Hepatocyte (in vitro differentiated cells): ENCODE results near the gene CNNM2. TPM values are rescaled to one million over a fixed set of nuclear protein-coding genes. Genes with fewer than 3 reads are reported as not detected.

Experiments used
- DNase-seq: peaks from one replicate; pipeline ENCODE4 v3.0.0-alpha.2; 2016; ENCODE audit warnings: low spot score
- H2AFZ ChIP-seq: fragments of 200-600 bp; sonication (generic); 2 replicates; pipeline ENCODE4 v1.6.0; 2016; ENCODE audit warnings: antibody characterized with exemption, mild to moderate bottlenecking
- H3K27ac ChIP-seq: fragments of 200-600 bp; sonication (generic); 2 replicates; pipeline ENCODE4 v1.5.1; 2016; ENCODE audit warnings: mild to moderate bottlenecking
- H3K27me3 ChIP-seq: fragments of 200-600 bp; sonication (generic); 2 replicates; pipeline ENCODE4 v1.6.1; 2016
- H3K36me3 ChIP-seq: fragments of 200-600 bp; sonication (generic); replicated peaks from 2 replicates; pipeline ENCODE4 v1.5.1; 2016; ENCODE audit warnings: low read depth; ENCODE audit not compliant: insufficient read depth
- H3K4me1 ChIP-seq: fragments of 200-600 bp; sonication (generic); 2 replicates; pipeline ENCODE4 v1.5.1; 2016; ENCODE audit warnings: mild to moderate bottlenecking, moderate library complexity; ENCODE audit not compliant: insufficient read depth
- H3K4me2 ChIP-seq: fragments of 200-600 bp; sonication (generic); 2 replicates; pipeline ENCODE4 v1.6.0; 2016
- H3K4me3 ChIP-seq: fragments of 200-600 bp; sonication (generic); 2 replicates; pipeline ENCODE4 v1.5.1; 2016; ENCODE audit warnings: mild to moderate bottlenecking
- H3K79me2 ChIP-seq: fragments of 200-600 bp; sonication (generic); 2 replicates; pipeline ENCODE4 v1.6.0; 2017; ENCODE audit warnings: mild to moderate bottlenecking
- H3K9me2 ChIP-seq: fragments of 200-600 bp; sonication (generic); replicated peaks from 2 replicates; pipeline ENCODE4 v1.6.0; 2017; ENCODE audit warnings: mild to moderate bottlenecking; ENCODE audit not compliant: insufficient read depth
- H3K9me3 ChIP-seq: fragments of 200-600 bp; sonication (generic); 2 replicates; pipeline ENCODE4 v1.5.1; 2016; ENCODE audit warnings: low read depth, mild to moderate bottlenecking
- H4K20me1 ChIP-seq: fragments of 200-600 bp; sonication (generic); 2 replicates; pipeline ENCODE4 v1.6.0; 2016; ENCODE audit warnings: mild to moderate bottlenecking; ENCODE audit not compliant: insufficient read depth, poor library complexity, severe bottlenecking
- EZH2 ChIP-seq: fragments of 200-600 bp; sonication (generic); IDR thresholded peaks from 2 replicates; pipeline ENCODE4 v1.6.1; 2016; ENCODE audit warnings: antibody characterized with exemption, mild to moderate bottlenecking, borderline replicate concordance
- EZH2phosphoT487 ChIP-seq: fragments of 200-600 bp; sonication (generic); IDR thresholded peaks from one replicate; pipeline ENCODE4 v1.6.1; 2018; ENCODE audit warnings: antibody characterized with exemption, mild to moderate bottlenecking, low read depth, moderate library complexity; ENCODE audit not compliant: unreplicated experiment, severe bottlenecking
- WGBS: methylation state at CpG from one replicate; pipeline ENCODE4 v1.1.6; 2016; ENCODE audit warnings: low lambda C conversion rate; ENCODE audit errors: missing lambda C conversion rate; 5-methylcytosine and 5-hydroxymethylcytosine counted together
- polyA plus RNA-seq: library from polyadenylated mRNA; unstranded; fragments of >200 nt; fragmentation: Nextera tagmentation; extraction: Ambion mirVana; gene quantifications from 2 replicates; pipeline ENCODE4 v1.2.1, GENCODE V29; 2016
- total RNA-seq: library from RNA; depleted of rRNA; stranded (reverse); fragments of >200 nt; gene quantifications from 2 replicates; pipeline ENCODE4 v1.2.3, GENCODE V29; 2014
- TF ChIP-seq, protein P1 (sequence below): fragments of 200-600 bp; sonication (generic); IDR thresholded peaks from 2 replicates; pipeline ENCODE4 v1.5.1; 2016; ENCODE audit warnings: antibody characterized with exemption, mild to moderate bottlenecking; ENCODE audit not compliant: poor library complexity

Gene CNNM2
- total and polyA plus RNA-seq, 2 experiments from 2014 or later: 6.8 to 9.8 TPM

DNA sequence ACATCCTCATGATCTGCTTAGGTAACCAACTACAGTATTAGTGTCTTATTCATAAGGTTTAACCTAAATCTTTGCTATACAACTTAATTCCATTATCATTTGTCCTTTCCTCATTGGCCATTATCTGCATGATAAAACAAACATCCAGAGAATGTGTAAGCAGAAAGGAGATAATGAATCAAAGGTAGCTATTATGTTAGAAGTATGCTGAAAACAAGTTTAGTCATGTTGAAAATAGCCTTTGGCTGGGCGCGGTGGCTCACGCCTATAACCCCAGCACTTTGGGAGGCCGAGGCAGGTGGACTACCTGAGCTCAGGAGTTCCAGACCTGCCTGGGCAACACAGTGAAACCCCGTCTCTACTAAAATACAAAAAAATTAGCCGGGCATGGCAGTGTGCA lies 196.8 kb downstream of the CNNM2 start:
- Histone ChIP-seq H4K20me1 (peaks cover 3% of the 10 kb centered on the region), H3K4me2 (peak overlapping the region; percentile 11), H3K36me3 (no peaks in the 10 kb centered on the region), H3K9me2 (no peaks in the 10 kb centered on the region), H3K27me3 (no peaks in the 10 kb centered on the region), H3K4me1 (peaks cover 18% of the 10 kb centered on the region), H3K79me2 (peaks cover 41% of the 10 kb centered on the region), H3K27ac (no peak overlapping the region), H3K9me3 (no peaks in the 10 kb centered on the region), H3K4me3 (no peak overlapping the region), H2AFZ (no peak overlapping the region)
- 76% methylated on average over 6 of the region's 6 CpGs for WGBS
- no peak for DNase-seq
- TF ChIP-seq EZH2phosphoT487 (no peak), EZH2 (no peak)
- TF ChIP-seq, protein P1, sequence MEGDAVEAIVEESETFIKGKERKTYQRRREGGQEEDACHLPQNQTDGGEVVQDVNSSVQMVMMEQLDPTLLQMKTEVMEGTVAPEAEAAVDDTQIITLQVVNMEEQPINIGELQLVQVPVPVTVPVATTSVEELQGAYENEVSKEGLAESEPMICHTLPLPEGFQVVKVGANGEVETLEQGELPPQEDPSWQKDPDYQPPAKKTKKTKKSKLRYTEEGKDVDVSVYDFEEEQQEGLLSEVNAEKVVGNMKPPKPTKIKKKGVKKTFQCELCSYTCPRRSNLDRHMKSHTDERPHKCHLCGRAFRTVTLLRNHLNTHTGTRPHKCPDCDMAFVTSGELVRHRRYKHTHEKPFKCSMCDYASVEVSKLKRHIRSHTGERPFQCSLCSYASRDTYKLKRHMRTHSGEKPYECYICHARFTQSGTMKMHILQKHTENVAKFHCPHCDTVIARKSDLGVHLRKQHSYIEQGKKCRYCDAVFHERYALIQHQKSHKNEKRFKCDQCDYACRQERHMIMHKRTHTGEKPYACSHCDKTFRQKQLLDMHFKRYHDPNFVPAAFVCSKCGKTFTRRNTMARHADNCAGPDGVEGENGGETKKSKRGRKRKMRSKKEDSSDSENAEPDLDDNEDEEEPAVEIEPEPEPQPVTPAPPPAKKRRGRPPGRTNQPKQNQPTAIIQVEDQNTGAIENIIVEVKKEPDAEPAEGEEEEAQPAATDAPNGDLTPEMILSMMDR: no peak

DNA sequence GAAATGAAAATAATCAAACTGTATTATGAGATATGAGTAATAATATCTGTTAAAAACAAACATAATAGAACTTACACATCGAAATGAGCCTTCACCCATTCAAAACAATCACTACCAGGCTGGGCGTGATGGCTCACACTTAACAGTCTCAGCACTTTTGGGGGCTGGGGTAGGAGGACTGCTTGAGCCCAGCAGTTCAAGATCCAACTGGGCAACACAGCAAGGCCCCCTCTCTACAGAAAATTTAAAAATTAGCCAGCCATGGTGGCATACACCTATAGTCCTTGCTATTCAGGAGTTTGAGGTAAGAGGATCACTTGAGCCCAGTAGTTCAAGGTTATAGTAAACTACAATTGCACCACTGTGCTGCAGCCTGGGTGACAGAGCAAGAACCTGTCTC lies 199.2 kb downstream of the CNNM2 start:
- Histone ChIP-seq H2AFZ (no peak overlapping the region), H3K9me2 (no peaks in the 10 kb centered on the region), H3K9me3 (no peaks in the 10 kb centered on the region), H3K4me2 (no peak overlapping the region), H3K27me3 (no peaks in the 10 kb centered on the region), H3K4me3 (no peak overlapping the region), H3K36me3 (no peaks in the 10 kb centered on the region), H3K27ac (no peak overlapping the region), H3K79me2 (peaks cover 37% of the 10 kb centered on the region), H4K20me1 (peaks cover 8% of the 10 kb centered on the region), H3K4me1 (peaks cover 10% of the 10 kb centered on the region)
- TF ChIP-seq, protein P1: no peak
- TF ChIP-seq EZH2phosphoT487: no peak
- TF ChIP-seq EZH2: no peak
- 95% methylated on average over 2 of the region's 2 CpGs for WGBS
- no peak for DNase-seq

DNA sequence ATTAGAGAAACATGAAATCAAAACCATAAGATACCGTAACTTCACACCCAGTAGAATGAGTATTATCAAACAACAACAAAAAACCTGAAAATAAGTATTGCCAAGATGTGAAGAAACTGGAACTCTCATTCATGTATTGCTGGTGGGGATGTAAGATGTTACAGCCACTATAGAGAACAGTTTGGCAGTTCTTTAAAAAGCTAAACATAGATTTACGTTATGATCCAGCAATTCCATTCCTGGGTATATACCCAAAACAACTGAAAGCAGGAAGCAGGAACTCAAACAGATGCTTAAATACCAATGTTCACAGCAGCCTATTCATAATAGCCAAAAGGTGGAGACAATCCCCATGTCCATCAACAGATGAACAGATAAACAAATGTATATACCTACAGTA lies 202.5 kb downstream of the CNNM2 start:
- no peak overlapping the region for H3K27ac ChIP-seq
- H3K4me2 ChIP-seq: no peak overlapping the region
- no peak overlapping the region for H3K4me3 ChIP-seq
- H2AFZ ChIP-seq: no peak overlapping the region
- no peaks in the 10 kb centered on the region for H3K9me3 ChIP-seq
- WGBS: 83% methylated on average over 2 of the region's 2 CpGs
- H4K20me1 ChIP-seq: peaks cover 8% of the 10 kb centered on the region
- no peak for DNase-seq
- TF ChIP-seq EZH2phosphoT487: no peak
- TF ChIP-seq EZH2: no peak
- TF ChIP-seq, protein P1: no peak
- peaks cover 32% of the 10 kb centered on the region for H3K79me2 ChIP-seq
- no peaks in the 10 kb centered on the region for H3K9me2 ChIP-seq
- no peaks in the 10 kb centered on the region for H3K27me3 ChIP-seq
- H3K4me1 ChIP-seq: peaks cover 10% of the 10 kb centered on the region
- no peaks in the 10 kb centered on the region for H3K36me3 ChIP-seq
